GM21723 (cell line): ENCODE measurements around the gene BMP5.

Source experiments
- ATAC-seq: cut with Tn5 transposase; IDR thresholded peaks from one replicate; pipeline ENCODE4 v1.9.1; 2021; ENCODE audit warnings: mild to moderate bottlenecking, moderate library complexity; ENCODE audit not compliant: unreplicated experiment

BMP5 gene

DNA sequence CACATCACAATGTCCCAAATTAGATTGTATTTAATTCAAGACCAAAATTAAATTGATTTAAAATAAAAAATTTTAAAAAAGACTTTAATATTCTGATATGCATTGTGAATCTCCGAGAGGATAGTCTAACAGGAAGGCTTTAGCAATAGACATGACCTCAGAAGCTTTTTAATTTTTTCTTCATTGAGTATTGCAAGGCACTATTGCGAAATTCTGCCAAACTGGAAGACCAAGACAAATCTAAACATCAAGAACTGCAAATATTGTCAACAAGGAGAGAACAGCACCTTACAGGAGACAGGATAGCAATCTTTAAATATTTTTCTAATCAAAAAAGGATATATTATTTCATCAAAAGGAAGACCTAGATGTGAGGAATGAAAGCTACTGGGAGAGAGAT is 56.9 kb downstream of the BMP5 start:
- ATAC-seq: no peak

DNA sequence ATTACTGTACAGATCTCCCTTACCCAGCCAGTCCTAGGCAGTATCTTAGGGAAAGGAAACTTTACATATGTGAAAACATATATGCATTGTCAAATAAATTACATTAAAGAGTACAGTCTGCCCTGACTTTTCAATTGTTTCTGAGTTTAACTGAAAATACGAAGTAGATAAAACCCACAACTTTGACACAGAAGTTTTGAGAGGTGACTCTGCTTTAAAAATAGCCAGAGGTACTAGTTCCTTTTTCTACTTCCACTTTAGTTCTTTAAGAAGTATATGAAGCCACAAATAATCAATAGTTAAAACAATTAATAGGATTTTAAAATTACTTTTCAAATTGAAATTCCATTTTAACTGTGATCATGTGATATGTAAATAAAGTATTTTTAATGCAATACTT is 62.9 kb downstream of the BMP5 start:
- ATAC-seq: no peak

DNA sequence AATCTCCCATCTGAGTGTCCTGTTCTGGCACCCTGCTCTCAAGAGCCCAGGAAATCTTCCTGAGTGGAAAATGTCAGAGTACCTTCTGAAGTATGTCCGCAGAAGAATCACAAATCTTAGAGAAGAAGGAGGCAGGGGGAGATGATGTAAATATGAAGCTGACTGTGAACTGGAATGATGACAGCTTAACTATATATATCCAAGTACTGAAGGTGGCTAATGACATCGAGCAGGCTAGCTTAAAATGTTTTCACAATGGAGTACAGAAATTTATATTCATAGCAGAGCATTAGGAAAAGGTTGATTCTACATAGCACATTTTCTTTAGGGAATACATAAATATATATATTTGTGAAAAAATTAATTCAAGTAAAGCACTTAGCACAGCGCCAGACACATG is 64.3 kb downstream of the BMP5 start:
- no peak for ATAC-seq

DNA sequence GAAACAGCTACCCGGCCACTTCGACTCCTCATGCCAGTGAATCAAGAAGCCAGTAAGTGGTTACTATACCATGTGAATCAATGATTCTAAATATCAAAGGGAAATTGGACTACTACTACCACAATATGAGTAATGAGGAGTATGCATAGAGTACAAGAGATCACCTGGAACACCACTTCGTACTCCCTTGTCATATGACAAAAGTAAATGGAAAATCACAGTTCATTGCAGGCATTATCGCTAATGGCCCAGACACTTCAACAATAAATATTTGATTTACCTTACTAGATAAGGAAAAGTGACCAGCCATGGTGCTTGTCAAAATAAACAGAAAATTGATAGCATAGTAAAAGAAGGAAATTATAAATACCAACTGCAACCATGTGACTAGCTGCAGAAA is 73.1 kb downstream of the BMP5 start:
- ATAC-seq: no peak

DNA sequence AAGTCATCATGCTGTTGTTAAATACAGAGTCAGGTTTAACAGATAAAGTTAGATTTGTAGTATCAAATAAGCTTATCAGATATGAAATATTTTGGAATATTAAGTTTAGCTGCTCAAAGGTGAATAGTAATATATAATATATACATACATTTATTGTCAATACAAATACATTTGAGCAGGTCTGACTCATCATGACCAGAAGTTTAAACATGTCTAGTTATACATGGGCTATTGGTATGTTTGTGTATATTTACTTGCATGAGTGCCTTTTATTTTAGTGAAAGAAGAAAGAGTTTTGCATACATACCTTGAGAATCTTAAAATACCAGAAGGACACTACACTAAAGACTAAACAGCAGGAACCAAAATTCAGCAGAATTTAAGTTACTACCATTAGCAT is 76.8 kb downstream of the BMP5 start:
- no peak for ATAC-seq

DNA sequence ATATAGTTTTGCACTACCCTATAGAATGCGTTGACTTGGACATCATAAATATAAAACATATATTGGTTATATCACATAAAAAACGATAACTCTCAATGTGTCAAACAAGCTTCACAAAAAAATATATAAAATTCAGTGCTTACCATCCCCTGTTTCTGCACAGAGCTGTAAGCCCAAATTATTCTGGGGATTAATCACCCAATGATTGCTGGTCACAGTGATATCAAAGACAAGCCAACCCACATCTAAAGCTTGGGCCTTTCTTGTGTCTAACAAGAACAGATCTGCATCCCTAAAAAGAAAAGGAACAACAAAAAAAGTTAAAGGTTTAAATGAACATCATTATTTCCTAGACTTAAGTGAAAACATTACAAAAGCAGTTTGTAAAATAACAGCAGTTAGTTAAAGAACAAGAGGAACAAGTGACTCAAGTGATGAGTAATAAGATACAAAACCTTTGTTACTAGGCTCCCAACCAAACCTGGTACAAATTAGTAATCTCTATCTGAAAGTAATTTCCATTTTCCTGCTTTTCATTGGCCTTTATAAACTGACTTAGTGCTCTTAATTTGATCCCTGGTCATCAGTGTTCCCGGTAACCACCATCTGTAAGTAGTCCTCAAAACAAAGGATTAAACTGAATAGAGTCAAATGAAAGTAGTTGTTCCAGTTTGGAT is 81.1 kb downstream of the BMP5 start:
- ATAC-seq: no peak

DNA sequence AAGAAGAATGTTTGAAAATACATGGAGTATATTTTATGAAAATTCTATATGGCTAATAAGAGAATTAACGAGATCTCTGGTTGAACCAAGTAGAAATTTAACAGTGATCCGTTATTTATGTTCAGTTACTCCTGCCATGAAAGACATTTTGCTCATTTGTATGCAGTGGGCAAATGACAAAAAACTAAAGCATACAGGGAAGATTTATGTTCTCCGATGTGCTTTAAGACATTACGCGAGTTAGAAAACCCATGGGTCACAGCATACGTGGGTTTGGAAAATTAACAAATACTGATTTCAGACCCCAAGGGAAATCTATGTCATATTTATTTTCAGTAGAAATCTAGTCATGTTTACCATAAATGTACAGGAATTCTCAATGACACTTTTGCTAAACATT is 90.1 kb downstream of the BMP5 start:
- ATAC-seq: no peak

DNA sequence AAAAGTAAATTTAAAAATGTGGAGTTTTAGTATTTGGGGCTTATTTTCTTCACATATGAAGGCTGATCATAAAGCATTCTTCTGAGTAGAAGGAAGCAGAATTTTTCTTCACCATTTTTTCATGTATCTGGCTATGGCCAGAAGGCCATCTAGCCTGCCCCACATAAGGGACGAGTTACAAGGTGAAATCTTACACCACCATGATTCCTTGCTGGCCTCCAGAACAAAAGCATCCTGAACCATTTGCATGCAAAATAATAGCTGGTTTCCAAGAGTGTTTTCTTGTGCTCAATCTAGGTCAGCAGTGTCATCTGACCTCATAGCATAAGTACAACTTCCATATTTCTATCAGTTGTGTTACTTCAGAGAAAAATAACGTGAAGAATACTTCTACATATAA is 93.1 kb downstream of the BMP5 start:
- no peak for ATAC-seq

DNA sequence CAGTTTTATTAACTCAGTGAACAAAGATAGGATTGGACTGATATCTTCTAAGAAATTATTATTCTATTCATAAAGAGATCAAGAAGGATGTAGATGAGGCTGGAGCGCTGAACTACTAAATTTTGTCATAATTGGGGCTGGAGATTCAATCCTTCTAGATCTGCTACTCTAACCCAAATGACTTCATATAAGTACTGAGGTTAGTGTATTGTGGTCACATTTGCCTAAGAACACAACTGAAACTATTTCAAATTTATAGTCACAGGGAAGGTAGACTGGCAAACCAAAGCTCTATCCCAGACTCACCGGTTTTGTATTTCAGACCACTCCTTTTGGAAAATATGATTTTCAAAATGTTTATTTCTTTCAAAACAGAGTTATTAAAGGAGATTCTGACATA is 96.7 kb downstream of the BMP5 start:
- ATAC-seq: no peak

DNA sequence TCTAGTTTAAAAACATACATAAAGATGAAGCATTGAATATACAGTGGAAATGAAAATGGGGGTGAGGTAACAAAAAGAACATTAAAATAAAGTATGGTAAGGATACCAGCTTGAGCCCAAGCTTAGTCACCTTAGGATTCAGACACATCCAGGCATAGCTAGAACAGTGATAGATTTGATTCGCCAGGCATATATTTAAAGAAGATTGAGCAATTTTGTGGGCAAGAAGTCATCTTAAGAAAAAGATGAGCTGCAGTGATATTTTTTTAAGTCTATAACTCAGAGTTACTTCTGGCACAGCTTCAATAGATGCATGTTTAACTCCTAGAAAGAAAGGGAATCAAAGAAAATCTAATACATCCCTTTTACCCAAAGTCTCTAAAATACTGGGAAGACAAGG is 97.9 kb downstream of the BMP5 start:
- ATAC-seq: no peak

DNA sequence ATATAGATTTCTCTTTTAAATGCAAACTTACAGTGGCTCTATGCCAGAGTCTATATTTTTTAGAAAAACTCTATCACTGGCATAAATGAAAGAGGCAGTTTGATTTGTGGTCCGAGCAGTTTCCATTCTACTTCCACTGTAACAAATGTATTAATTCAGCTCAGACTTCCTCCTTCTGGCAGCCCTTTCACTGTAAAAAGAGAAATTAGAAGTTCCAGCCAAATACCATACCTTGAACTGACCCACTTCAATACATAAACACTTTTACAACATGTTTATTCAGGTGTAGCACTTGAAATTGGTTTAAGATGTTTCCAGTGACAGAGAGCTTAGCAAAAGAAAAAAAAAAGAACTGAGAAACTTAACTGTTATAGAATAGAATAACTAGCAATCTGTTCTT is 99.3 kb downstream of the BMP5 start:
- no peak for ATAC-seq

DNA sequence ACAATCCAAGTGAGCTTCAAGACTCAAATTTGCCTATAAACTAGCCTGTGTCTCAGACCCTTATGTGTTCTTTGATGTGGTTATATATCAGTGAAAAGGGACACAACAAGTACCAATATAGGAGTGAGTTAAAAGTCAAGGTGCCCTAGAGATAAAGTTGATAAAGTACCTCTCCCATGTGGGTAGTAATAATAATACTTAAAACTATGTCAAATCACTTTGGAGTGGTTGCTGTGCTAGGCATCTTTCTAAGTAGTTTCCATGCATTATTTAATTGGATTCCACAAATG is 100.4 kb downstream of the BMP5 start:
- ATAC-seq: no peak

DNA sequence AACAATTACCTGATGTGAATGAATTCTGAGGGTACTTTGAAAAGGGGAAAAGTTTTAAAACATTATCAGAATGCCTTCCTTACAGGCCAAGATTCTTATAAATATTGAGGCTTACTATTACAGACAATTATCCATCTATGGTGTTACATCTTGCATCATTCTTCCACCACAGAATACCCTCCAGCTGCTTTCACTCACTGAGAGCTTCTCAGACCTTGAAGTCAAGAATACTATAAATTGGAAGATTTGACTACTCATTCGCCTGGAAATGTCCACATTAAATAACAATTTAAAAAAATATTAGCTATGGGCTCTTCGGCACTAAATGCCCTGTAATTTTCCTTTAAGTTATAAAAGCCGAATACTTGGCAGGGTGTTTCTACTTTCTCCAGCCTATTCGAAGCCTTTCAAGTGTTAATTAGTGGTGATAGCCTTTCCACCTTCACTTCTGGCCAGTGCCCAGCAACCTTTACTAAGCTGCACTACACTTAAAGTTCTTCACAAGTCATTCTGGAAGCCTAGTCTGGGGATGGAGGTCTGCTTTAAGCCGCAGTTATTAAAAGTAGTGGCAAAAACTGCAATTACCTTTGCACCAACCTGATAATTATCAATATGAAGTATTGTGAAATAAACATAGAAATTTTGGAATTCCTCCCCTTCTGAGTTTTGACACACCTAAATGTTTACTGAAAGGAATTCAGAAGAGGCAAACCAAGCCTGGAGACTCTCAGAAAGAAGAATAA is 100.9 kb downstream of the BMP5 start:
- ATAC-seq: no peak

DNA sequence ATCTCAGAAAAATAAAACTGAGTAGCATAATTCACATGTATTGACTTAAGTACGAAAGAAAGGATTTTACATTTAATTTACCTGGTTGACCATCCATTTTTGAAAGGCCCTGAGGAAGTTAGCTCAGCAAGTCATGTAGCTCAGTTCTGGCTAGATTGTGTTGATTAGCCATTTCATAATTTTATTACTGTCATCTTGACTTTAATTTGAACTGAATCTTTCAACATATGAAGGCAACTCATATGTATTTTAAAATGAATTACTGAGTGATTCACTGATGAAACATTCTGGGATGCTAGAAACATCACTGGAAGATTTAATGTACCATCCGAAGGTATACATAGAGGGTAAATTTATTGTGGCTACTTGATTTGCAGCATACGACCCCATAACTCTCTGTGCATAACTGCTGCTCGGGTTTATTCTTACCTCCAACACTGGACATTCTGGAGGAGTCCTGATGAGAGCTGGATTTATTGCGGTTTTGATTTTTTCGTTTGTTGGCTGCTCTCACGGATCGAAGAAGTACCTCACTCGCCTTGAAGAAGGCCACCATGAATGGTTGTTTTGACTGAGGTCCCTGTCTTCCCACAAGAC is 101.7 kb downstream of the BMP5 start:
- no peak for ATAC-seq

DNA sequence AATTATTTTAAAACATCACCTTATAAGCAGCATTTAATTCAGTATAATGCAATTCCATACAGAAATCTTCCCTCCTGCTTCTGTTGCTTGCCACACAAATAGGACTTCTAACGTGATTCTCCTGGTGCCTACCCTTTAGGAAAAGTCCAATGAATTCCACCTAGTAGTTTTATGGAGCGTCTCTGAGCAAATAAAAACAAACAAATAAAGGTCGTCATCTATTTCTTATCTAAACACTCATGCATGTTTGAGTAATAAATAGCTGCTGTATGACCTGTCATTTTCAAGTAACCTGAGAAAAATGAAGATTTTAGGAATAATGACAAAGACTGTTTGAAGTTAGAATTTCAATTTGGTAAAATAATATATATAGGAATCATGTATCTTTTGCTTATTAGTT is 102.7 kb downstream of the BMP5 start:
- ATAC-seq: no peak

DNA sequence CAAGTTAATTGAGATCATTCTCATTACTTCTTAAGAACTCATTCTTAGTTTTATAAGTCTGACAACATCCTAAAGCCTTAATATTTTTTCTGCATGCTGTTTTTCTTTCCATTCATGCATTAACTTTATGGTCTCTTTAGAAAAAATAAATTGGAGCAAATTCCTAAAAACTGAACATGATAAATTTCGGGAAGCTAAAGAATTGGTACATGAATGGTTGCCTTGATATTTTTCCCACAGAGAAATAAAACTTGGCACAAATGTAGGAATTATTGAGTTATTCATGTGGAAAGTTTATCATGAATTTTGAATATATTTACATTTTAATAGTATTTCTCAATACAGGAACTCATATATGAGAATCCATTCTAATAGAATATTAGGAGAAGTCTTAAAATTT is 115.9 kb downstream of the BMP5 start:
- ATAC-seq: no peak

DNA sequence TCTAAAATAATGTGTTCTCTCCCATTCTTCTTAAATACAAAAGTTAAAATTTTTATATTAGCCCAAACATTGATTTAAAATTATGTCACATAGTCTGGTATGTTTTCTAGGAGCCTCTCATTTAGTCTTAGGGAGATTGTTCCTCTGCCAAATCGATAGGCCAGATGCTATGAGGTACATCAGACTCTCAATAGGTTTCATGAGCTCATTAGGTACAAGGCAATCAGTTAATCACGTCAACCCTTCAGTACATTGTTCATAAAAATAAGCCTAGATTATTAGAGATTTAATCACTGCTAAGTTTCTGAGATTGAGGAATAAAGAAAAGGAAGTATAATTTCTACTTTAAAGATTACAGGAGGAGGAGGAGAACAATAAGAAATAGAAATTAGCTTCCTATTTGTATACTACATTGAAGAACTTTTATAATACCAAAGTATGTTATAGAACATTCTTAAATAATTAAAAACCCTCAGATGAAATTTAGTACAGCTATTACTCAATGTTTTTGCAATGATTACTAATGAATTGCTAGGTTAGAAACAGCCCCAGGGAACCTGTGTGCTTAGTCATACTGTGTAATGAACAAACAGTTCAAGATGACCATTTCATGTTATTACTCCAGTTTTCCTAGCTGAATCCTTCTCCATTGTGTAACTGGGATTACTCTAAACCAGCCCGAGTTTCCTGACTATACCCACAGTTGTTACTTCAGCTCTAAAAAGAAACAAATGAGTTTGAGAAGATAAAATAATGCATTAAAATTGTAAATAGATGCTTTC is 117.0 kb downstream of the BMP5 start:
- ATAC-seq: no peak

DNA sequence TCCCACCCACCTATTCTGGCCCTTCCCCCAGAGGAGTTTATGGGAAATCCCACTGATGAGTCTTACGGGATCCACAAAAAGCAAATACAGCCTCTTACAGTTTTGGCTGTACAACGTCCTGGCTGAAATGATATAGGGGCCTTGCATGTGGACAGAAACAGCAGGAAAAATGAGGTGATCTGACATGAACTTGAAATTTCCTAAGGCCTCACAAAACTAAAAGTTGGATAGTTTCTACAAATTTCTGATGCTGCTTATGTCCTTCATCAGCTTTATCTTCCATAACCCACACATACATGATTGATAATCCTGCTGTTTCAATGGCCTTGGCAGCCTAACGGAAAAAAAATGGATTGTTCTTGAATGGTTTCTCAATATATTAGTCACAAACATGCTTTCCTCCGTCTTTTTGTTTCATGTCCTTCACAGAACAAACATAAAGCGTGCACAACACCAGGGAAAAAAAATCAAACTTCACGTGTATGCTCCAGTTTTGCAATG is 118.8 kb downstream of the BMP5 start:
- ATAC-seq: no peak

DNA sequence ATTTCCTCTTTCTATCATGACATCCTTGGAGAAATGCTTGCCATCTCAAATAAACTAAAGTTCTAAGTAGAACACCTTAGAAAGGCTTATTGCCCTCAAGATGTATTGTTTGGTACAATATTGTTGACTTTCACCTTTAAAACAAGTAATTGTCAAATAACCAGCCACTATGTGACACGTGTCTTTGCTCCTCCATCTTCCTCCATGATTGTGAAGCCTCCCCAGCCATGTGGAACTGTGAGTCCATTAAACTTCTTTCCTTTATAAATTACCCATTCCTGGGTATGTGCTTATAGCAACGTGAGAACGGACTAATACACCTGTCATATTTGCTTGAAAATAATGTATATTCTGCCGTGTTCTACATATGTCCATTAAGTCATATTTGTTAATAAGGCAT is 126.5 kb downstream of the BMP5 start:
- ATAC-seq: no peak

DNA sequence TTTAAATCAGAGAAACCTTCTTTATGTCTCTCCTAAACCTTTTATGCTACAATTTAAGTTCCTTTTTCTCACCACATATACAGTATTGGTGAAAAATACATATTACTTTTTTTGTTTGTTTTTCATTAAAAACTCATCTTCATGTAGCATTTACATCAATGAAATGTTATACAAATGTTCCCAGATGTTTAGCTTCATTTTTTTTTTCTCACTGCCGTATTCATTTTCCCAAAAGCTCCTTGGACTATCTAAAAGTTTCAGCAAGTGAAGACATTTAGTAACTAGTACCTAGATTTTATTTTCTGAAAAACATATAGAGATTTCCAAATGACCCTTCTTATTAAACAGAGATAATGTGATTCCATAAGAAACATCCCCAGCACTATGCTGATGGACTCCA is 128.9 kb downstream of the BMP5 start:
- no peak for ATAC-seq

DNA sequence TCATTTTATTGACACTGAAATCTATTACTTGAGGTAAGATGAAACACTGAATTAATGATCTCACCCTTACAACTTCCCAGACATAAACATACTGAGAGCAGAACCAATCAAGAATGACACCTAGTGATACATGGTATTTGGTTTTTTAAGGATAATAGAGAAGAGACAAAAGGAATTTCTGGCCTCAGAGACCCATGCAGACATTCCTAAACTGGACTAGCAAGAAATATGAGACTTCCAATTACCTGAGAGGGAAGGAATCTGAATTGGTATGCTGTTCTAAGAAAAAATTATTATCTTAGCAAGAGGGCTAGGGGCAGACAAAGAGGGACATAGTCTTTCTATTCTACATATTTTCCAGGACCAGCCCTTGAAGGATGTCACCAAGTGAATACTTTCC is 141.1 kb downstream of the BMP5 start:
- ATAC-seq: no peak

DNA sequence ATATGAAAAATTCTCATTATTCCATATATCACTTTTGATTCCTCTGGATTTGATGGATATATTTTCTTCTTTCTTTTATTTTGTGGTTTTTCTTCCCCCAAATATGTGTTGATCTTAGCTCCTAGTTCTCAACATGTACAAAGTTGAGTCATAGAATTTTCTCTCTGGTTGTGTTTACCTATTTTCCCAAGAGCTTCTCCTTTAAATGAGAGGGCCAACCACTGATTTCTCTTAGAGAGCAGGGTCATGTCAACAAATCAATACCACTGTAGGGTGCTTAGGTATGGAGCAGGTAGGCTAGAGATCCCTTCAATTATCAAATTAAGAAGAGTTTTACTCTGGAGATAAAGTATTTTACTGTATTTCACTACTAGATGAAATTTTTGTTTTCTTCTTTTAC is 145.7 kb downstream of the BMP5 start:
- ATAC-seq: no peak
